Measurements from ENCODE around the gene EDEM3. TPM values are rescaled to one million over a fixed set of nuclear protein-coding genes. Genes with fewer than 3 reads are reported as not detected.

EDEM3 gene
- polyA plus RNA-seq, 1 donor from 2014 or later: 49.5 TPM

DNA sequence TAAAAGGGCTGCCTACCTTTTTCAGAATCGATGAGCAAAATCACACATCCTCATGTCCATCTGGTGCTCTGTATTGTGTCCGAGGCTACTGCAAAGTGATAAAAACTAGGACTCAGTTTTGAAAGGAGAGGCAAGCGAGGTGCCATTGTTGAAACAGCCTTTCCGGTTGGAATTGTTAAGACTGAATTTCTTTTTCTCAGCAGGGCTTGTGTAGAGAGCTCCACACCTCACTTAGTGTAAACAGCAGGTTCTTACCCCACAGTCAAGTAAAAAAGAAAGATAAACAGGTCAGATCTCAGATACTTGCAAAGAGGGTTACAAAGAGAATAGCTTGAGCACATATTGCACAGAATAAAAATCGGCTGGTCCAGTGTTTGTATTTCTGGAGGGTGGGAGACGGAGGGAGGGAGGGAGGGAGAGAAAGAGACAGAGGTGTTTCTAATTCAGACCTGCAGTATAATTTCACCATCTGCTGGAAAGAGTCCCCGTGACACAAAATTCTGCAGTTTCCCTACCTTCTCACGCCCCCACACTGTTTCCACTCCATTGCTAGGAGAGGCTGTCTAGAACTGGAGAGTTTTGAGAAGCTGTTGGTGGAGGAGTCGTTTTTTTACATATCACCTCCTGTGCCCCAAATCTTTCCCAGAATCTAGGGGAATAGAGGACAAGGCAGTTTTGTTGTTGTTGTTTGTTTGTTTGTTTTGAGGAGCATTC is 82.5 kb downstream of the EDEM3 start:
- Histone ChIP-seq H3F3A (ENCODE audit: insufficient read depth, low read length, poor library complexity, severe bottlenecking) (no peaks in the 10 kb centered on the region), H3K4me2 (ENCODE audit: low read length) (no peak overlapping the region), H3K4me3 (ENCODE audit: low read length) (no peak overlapping the region), H3K27me3 (ENCODE audit: insufficient read depth, low read depth, low read length) (no peaks in the 10 kb centered on the region), H3K36me3 (ENCODE audit: insufficient read depth, low read length) (no peaks in the 10 kb centered on the region), H3K9ac (ENCODE audit: low read length) (no peak overlapping the region), H4K20me1 (ENCODE audit: insufficient read depth) (no peaks in the 10 kb centered on the region), H2AFZ (ENCODE audit: low read depth, low read length) (no peak overlapping the region), H3K9me3 (ENCODE audit: low read length) (no peaks in the 10 kb centered on the region), H3K79me2 (replicated peaks; ENCODE audit: insufficient read depth, low read length) (no peaks in the 10 kb centered on the region), H3K27ac (ENCODE audit: low read length) (no peak overlapping the region), H3K9me2 (ENCODE audit: insufficient read depth, low read length) (no peaks in the 10 kb centered on the region)
- TF ChIP-seq, protein P1, sequence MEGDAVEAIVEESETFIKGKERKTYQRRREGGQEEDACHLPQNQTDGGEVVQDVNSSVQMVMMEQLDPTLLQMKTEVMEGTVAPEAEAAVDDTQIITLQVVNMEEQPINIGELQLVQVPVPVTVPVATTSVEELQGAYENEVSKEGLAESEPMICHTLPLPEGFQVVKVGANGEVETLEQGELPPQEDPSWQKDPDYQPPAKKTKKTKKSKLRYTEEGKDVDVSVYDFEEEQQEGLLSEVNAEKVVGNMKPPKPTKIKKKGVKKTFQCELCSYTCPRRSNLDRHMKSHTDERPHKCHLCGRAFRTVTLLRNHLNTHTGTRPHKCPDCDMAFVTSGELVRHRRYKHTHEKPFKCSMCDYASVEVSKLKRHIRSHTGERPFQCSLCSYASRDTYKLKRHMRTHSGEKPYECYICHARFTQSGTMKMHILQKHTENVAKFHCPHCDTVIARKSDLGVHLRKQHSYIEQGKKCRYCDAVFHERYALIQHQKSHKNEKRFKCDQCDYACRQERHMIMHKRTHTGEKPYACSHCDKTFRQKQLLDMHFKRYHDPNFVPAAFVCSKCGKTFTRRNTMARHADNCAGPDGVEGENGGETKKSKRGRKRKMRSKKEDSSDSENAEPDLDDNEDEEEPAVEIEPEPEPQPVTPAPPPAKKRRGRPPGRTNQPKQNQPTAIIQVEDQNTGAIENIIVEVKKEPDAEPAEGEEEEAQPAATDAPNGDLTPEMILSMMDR (IDR thresholded peaks at IDR 0.05; ENCODE audit: poor library complexity, severe bottlenecking): no peak
- TF ChIP-seq SMC3 (conservative IDR thresholded peaks at IDR 0.05; ENCODE audit: poor library complexity) (no peak), RAD21 (conservative IDR thresholded peaks at IDR 0.05) (no peak), POLR2AphosphoS5 (IDR thresholded peaks at IDR 0.05) (no peak), MXI1 (conservative IDR thresholded peaks at IDR 0.05; ENCODE audit: poor library complexity, severe bottlenecking) (no peak), EZH2 (IDR thresholded peaks at IDR 0.05; ENCODE audit: borderline replicate concordance, insufficient read depth, low read length, poor library complexity, severe bottlenecking) (no peak), EP300 (conservative IDR thresholded peaks at IDR 0.05; ENCODE audit: poor library complexity, severe bottlenecking) (no peak), TAF1 (IDR thresholded peaks at IDR 0.05; ENCODE audit: low read depth) (no peak)
- TF ChIP-seq, protein P2, sequence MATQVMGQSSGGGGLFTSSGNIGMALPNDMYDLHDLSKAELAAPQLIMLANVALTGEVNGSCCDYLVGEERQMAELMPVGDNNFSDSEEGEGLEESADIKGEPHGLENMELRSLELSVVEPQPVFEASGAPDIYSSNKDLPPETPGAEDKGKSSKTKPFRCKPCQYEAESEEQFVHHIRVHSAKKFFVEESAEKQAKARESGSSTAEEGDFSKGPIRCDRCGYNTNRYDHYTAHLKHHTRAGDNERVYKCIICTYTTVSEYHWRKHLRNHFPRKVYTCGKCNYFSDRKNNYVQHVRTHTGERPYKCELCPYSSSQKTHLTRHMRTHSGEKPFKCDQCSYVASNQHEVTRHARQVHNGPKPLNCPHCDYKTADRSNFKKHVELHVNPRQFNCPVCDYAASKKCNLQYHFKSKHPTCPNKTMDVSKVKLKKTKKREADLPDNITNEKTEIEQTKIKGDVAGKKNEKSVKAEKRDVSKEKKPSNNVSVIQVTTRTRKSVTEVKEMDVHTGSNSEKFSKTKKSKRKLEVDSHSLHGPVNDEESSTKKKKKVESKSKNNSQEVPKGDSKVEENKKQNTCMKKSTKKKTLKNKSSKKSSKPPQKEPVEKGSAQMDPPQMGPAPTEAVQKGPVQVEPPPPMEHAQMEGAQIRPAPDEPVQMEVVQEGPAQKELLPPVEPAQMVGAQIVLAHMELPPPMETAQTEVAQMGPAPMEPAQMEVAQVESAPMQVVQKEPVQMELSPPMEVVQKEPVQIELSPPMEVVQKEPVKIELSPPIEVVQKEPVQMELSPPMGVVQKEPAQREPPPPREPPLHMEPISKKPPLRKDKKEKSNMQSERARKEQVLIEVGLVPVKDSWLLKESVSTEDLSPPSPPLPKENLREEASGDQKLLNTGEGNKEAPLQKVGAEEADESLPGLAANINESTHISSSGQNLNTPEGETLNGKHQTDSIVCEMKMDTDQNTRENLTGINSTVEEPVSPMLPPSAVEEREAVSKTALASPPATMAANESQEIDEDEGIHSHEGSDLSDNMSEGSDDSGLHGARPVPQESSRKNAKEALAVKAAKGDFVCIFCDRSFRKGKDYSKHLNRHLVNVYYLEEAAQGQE (IDR thresholded peaks at IDR 0.05; ENCODE audit: borderline replicate concordance): no peak

DNA sequence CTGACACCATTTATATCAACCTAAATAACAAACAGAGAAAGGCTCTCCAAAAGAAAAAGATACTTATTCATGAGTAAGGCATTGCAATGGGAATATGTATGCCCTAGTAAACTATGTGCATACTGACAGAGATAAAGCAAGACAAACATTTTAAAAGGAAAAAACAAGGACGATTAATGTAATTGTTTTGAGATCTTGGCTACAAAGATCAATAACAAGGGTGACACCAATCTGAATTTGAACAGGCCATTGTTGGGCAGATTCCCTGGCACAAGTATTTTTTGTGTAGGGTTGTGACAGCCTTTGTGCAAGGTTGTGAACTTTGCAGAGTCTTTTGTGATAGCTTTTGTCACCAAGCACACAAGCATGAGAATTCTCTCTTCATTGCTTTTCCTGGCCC is 85.3 kb downstream of the EDEM3 start:
- no peaks in the 10 kb centered on the region for H3K9me2 ChIP-seq (ENCODE audit: insufficient read depth, low read length)
- TF ChIP-seq EP300 (conservative IDR thresholded peaks at IDR 0.05; ENCODE audit: poor library complexity, severe bottlenecking): no peak
- TF ChIP-seq EZH2 (IDR thresholded peaks at IDR 0.05; ENCODE audit: borderline replicate concordance, insufficient read depth, low read length, poor library complexity, severe bottlenecking): no peak
- no peak for TF ChIP-seq RAD21 (conservative IDR thresholded peaks at IDR 0.05)
- no peak overlapping the region for H2AFZ ChIP-seq (ENCODE audit: low read depth, low read length)
- no peaks in the 10 kb centered on the region for H4K20me1 ChIP-seq (ENCODE audit: insufficient read depth)
- H3K27ac ChIP-seq (ENCODE audit: low read length): no peak overlapping the region
- H3K4me3 ChIP-seq (ENCODE audit: low read length): no peak overlapping the region
- no peaks in the 10 kb centered on the region for H3K27me3 ChIP-seq (ENCODE audit: insufficient read depth, low read depth, low read length)
- H3K4me2 ChIP-seq (ENCODE audit: low read length): no peak overlapping the region
- no peaks in the 10 kb centered on the region for H3K36me3 ChIP-seq (ENCODE audit: insufficient read depth, low read length)
- H3F3A ChIP-seq (ENCODE audit: insufficient read depth, low read length, poor library complexity, severe bottlenecking): no peaks in the 10 kb centered on the region
- no peaks in the 10 kb centered on the region for H3K9me3 ChIP-seq (ENCODE audit: low read length)
- H3K79me2 ChIP-seq (replicated peaks; ENCODE audit: insufficient read depth, low read length): no peaks in the 10 kb centered on the region
- no peak overlapping the region for H3K9ac ChIP-seq (ENCODE audit: low read length)
